ENCODE results near the gene INPP5A.

DNA sequence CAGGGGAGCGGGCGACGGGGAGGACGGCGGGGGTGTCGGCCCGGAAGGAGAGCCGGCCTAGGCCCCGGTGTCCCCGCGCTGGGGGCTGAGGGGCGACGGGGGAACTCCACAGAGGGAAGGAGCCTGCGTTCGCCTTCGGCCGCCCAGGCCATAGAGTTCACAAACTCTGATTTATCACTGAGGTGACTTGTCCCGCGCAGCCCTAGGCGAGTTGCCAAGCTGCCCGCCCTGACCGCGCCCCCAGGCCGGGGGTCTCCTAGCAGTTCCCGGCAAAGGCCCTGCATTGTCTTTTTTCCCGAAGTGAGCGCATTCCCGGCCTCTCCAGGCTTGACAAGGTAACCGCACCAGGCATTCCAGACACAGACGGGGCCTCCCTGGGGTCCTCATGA lies 251.2 kb downstream of the INPP5A start:
- TF ChIP-seq, protein P1, sequence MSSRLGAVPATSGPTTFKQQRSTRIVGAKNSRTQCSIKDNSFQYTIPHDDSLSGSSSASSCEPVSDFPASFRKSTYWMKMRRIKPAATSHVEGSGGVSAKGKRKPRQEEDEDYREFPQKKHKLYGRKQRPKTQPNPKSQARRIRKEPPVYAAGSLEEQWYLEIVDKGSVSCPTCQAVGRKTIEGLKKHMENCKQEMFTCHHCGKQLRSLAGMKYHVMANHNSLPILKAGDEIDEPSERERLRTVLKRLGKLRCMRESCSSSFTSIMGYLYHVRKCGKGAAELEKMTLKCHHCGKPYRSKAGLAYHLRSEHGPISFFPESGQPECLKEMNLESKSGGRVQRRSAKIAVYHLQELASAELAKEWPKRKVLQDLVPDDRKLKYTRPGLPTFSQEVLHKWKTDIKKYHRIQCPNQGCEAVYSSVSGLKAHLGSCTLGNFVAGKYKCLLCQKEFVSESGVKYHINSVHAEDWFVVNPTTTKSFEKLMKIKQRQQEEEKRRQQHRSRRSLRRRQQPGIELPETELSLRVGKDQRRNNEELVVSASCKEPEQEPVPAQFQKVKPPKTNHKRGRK (tag; IDR thresholded peaks at IDR 0.05): no peak
- TF ChIP-seq, protein P2, sequence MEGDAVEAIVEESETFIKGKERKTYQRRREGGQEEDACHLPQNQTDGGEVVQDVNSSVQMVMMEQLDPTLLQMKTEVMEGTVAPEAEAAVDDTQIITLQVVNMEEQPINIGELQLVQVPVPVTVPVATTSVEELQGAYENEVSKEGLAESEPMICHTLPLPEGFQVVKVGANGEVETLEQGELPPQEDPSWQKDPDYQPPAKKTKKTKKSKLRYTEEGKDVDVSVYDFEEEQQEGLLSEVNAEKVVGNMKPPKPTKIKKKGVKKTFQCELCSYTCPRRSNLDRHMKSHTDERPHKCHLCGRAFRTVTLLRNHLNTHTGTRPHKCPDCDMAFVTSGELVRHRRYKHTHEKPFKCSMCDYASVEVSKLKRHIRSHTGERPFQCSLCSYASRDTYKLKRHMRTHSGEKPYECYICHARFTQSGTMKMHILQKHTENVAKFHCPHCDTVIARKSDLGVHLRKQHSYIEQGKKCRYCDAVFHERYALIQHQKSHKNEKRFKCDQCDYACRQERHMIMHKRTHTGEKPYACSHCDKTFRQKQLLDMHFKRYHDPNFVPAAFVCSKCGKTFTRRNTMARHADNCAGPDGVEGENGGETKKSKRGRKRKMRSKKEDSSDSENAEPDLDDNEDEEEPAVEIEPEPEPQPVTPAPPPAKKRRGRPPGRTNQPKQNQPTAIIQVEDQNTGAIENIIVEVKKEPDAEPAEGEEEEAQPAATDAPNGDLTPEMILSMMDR (IDR thresholded peaks at IDR 0.05 in 2 of 3, conservative IDR thresholded peaks at IDR 0.05 in 1 of 3; ENCODE audit: insufficient read depth in 2 of 3, low read depth in 1 of 3, low read length in 3 of 3): no peak
- TF ChIP-seq SREBF1 (IDR thresholded peaks at IDR 0.05; ENCODE audit: borderline replicate concordance, low read depth, low read length) (no peak), POLR2A (conservative IDR thresholded peaks at IDR 0.05) (no peak), EZH2 (IDR thresholded peaks at IDR 0.05; ENCODE audit: borderline replicate concordance, low read depth, low read length) (no peak), ARHGAP35 (IDR thresholded peaks at IDR 0.05; ENCODE audit: partially characterized antibody) (no peak), JUN (IDR thresholded peaks at IDR 0.05; ENCODE audit: borderline replicate concordance, low read depth, low read length) (no peak), JUN (CRISPR knock-in tag; IDR thresholded peaks at IDR 0.05; ENCODE audit: borderline replicate concordance) (no peak), NR2C2 (CRISPR knock-in tag; IDR thresholded peaks at IDR 0.05) (no peak), NR2C2 (tag; IDR thresholded peaks at IDR 0.05) (no peak), ARID1B (IDR thresholded peaks at IDR 0.05) (no peak), SMAD4 (CRISPR knock-in tag; conservative IDR thresholded peaks at IDR 0.05) (no peak), NR2F6 (CRISPR knock-in tag; IDR thresholded peaks at IDR 0.05) (no peak), SETDB1 (IDR thresholded peaks at IDR 0.05; ENCODE audit: low read length) (no peak)
- TF ChIP-seq, protein P3, sequence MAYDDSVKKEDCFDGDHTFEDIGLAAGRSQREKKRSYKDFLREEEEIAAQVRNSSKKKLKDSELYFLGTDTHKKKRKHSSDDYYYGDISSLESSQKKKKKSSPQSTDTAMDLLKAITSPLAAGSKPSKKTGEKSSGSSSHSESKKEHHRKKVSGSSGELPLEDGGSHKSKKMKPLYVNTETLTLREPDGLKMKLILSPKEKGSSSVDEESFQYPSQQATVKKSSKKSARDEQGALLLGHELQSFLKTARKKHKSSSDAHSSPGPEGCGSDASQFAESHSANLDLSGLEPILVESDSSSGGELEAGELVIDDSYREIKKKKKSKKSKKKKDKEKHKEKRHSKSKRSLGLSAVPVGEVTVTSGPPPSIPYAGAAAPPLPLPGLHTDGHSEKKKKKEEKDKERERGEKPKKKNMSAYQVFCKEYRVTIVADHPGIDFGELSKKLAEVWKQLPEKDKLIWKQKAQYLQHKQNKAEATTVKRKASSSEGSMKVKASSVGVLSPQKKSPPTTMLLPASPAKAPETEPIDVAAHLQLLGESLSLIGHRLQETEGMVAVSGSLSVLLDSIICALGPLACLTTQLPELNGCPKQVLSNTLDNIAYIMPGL (CRISPR knock-in tag; IDR thresholded peaks at IDR 0.05): no peak
- TF ChIP-seq, protein P4, sequence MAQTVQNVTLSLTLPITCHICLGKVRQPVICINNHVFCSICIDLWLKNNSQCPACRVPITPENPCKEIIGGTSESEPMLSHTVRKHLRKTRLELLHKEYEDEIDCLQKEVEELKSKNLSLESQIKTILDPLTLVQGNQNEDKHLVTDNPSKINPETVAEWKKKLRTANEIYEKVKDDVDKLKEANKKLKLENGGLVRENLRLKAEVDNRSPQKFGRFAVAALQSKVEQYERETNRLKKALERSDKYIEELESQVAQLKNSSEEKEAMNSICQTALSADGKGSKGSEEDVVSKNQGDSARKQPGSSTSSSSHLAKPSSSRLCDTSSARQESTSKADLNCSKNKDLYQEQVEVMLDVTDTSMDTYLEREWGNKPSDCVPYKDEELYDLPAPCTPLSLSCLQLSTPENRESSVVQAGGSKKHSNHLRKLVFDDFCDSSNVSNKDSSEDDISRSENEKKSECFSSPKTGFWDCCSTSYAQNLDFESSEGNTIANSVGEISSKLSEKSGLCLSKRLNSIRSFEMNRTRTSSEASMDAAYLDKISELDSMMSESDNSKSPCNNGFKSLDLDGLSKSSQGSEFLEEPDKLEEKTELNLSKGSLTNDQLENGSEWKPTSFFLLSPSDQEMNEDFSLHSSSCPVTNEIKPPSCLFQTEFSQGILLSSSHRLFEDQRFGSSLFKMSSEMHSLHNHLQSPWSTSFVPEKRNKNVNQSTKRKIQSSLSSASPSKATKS (CRISPR knock-in tag; IDR thresholded peaks at IDR 0.05): no peak

Measured in K562 (cell line).